ENCODE results near the gene FHAD1. TPM values are rescaled to one million over a fixed set of nuclear protein-coding genes. Genes with fewer than 3 reads are reported as not detected.
A peak's percentile ranks its signal among the peaks of the same experiment; 100 is the strongest.

Gene FHAD1
- total RNA-seq, 1 experiment from 2014 or later: not detected

DNA sequence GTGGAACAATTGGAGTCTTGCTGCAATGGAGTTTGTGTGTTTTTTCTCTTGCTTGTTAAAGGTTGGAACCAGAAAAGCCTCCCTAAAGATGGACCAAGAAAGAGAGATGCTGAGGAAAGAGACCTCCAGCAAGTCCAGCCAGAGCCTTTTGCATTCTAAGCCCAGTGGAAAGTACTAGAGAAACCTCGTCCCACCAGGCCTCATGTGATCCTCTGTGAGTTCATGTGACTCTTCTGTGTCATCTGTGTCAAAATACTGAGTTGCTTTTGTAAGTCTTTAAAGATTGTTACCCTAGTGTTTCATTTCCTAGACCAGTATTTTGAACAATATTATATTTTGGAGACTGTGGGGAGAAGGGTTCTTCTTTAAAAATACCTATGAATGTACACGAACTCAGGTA is 150.2 kb downstream of the FHAD1 start:
- H3K36me3 Mint-ChIP-seq (ENCODE audit: insufficient read depth, unreplicated experiment): no peaks in the 10 kb centered on the region
- no peak for DNase-seq (ENCODE audit: unreplicated experiment)
- H3K4me3 Mint-ChIP-seq (ENCODE audit: unreplicated experiment): no peak overlapping the region
- H3K4me1 Mint-ChIP-seq (ENCODE audit: insufficient read depth, unreplicated experiment): peaks cover 14% of the 10 kb centered on the region
- ChIA-PET CTCF (interaction anchor here (0.9 to 1.1 kb wide), 2 partner anchors 73 to 74 kb away, joined by 3 to 4 read pairs; no protein-coding TSS in a partner anchor), POLR2A (interaction anchor here (4.6 kb wide), 1 partner anchor 13 kb away, joined by 52 read pairs; the partner anchor contains the start of gene EFHD2)
- BruUV-seq (replicated peaks): no TSS peak
- intact Hi-C loops (cut with micrococcal nuclease): no loop called here
- no peaks in the 10 kb centered on the region for H3K27me3 Mint-ChIP-seq (ENCODE audit: insufficient read depth, unreplicated experiment)
- no peak for TF ChIP-seq CTCF (IDR thresholded peaks at IDR 0.05; ENCODE audit: unreplicated experiment)
- H3K9me3 Mint-ChIP-seq (ENCODE audit: unreplicated experiment): no peaks in the 10 kb centered on the region
- no peak overlapping the region for H3K27ac Mint-ChIP-seq (ENCODE audit: low read depth, unreplicated experiment)

GRCh38 chr1:15399710-15400109 is 152.7 kb downstream of the FHAD1 start:
- no peak overlapping the region for H3K27ac Mint-ChIP-seq (ENCODE audit: low read depth, unreplicated experiment)
- no TSS peak for BruUV-seq (replicated peaks)
- CTCF ChIA-PET: interaction anchor here (0.6 to 1.7 kb wide), 4 partner anchors 17 to 76 kb away, joined by 3 to 6 read pairs (median 4); no protein-coding TSS in a partner anchor

DNA sequence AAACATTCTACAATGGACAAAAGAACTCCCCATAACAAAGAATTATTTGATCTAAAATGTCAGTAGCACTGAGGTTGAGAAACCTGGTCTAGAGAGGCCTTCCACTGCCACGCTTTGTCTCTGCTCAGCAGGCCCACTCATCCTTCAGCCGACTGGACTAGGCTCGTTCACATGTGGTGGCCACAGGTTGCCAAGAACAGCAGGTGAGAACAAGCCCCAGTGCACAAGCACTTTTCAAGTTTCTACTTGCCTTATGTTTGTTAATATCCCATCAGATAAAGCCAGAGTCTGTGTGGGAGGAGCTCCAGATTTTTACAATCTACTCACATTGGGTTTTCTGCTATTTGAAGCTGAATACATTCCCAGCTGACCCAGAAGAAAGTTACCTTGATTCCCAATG is 153.6 kb downstream of the FHAD1 start:
- POLR2A ChIA-PET: interaction anchor here (0.6 to 4.6 kb wide), 13 partner anchors 9 to 159 kb away, joined by 3 to 52 read pairs (median 5); partner anchors contain the start of gene EFHD2
- Mint-ChIP-seq H3K27me3 (ENCODE audit: insufficient read depth, unreplicated experiment) (no peaks in the 10 kb centered on the region), H3K4me3 (ENCODE audit: unreplicated experiment) (no peak overlapping the region), H3K36me3 (ENCODE audit: insufficient read depth, unreplicated experiment) (no peaks in the 10 kb centered on the region), H3K27ac (ENCODE audit: low read depth, unreplicated experiment) (no peak overlapping the region), H3K9me3 (ENCODE audit: unreplicated experiment) (no peaks in the 10 kb centered on the region), H3K4me1 (ENCODE audit: insufficient read depth, unreplicated experiment) (peaks cover 14% of the 10 kb centered on the region)
- DNase-seq (ENCODE audit: unreplicated experiment): peak; percentile 95
- CTCF ChIA-PET: interaction anchor here (0.6 to 1.7 kb wide), 5 partner anchors 31 to 240 kb away, joined by 3 to 9 read pairs (median 6); no protein-coding TSS in a partner anchor
- intact Hi-C loops (cut with micrococcal nuclease): no loop called here
- no peak for TF ChIP-seq CTCF (IDR thresholded peaks at IDR 0.05; ENCODE audit: unreplicated experiment)
- no TSS peak for BruUV-seq (replicated peaks)

More at GRCh38 chr1:15399710-15400109, 152.7 kb downstream of the FHAD1 start:
- DNase-seq (ENCODE audit: unreplicated experiment): no peak
- intact Hi-C loops (cut with micrococcal nuclease): no loop called here
- Mint-ChIP-seq H3K9me3 (ENCODE audit: unreplicated experiment) (no peaks in the 10 kb centered on the region), H3K4me3 (ENCODE audit: unreplicated experiment) (no peak overlapping the region), H3K27me3 (ENCODE audit: insufficient read depth, unreplicated experiment) (no peaks in the 10 kb centered on the region), H3K4me1 (ENCODE audit: insufficient read depth, unreplicated experiment) (peaks cover 14% of the 10 kb centered on the region), H3K36me3 (ENCODE audit: insufficient read depth, unreplicated experiment) (no peaks in the 10 kb centered on the region)
- TF ChIP-seq CTCF (IDR thresholded peaks at IDR 0.05; ENCODE audit: unreplicated experiment): no peak
- POLR2A ChIA-PET: interaction anchor here (1.5 to 4.6 kb wide), 4 partner anchors 11 to 128 kb away, joined by 3 to 52 read pairs (median 18); partner anchors contain the start of gene EFHD2

- intact Hi-C loops (cut with micrococcal nuclease): no loop called here
- H3K9me3 Mint-ChIP-seq (ENCODE audit: unreplicated experiment): no peaks in the 10 kb centered on the region
- CTCF ChIA-PET: interaction anchor here (0.6 to 1.4 kb wide), 5 partner anchors 30 to 241 kb away, joined by 3 to 9 read pairs (median 3); no protein-coding TSS in a partner anchor
- POLR2A ChIA-PET: interaction anchor here (0.6 to 4.6 kb wide), 13 partner anchors 9 to 756 kb away, joined by 3 to 52 read pairs (median 5); partner anchors contain the start of gene EFHD2
- no TSS peak for BruUV-seq (replicated peaks)
- no peak for TF ChIP-seq CTCF (IDR thresholded peaks at IDR 0.05; ENCODE audit: unreplicated experiment)
- H3K36me3 Mint-ChIP-seq (ENCODE audit: insufficient read depth, unreplicated experiment): no peaks in the 10 kb centered on the region
- H3K27ac Mint-ChIP-seq (ENCODE audit: low read depth, unreplicated experiment): no peak overlapping the region
- H3K27me3 Mint-ChIP-seq (ENCODE audit: insufficient read depth, unreplicated experiment): no peaks in the 10 kb centered on the region
- DNase-seq (ENCODE audit: unreplicated experiment): no peak
- no peak overlapping the region for H3K4me3 Mint-ChIP-seq (ENCODE audit: unreplicated experiment)
- H3K4me1 Mint-ChIP-seq (ENCODE audit: insufficient read depth, unreplicated experiment): peaks cover 15% of the 10 kb centered on the region
Observed at GRCh38 chr1:15401391-15402055, 154.5 kb downstream of the FHAD1 start.

All from MCF 10A (cell line).